GM18505 (cell line): Measurements from ENCODE around the gene MDGA2.
A peak's percentile ranks its signal among the peaks of the same experiment; 100 is the strongest.
"Not testable (repeated sequence)": the region's sequence is repeated elsewhere in the genome, so short reads cannot be mapped to it uniquely, and the experiment has no call there.

Experiments used
- ATAC-seq: cut with Tn5 transposase; IDR thresholded peaks from one replicate; pipeline ENCODE4 v1.9.1; 2021; ENCODE audit not compliant: unreplicated experiment
- POLR2A ChIP-seq: IDR thresholded peaks from 4 replicates; pipeline ENCODE4 v1.6.1; 2011; ENCODE audit warnings: borderline replicate concordance; ENCODE audit not compliant: insufficient read depth, insufficient read length; ENCODE audit errors: extremely low read depth

MDGA2 gene

GRCh38 chr14:47302121-47302520, 373.3 kb downstream of the MDGA2 start:
- no peak for TF ChIP-seq POLR2A
- no peak for ATAC-seq

- ATAC-seq, result no peak
- TF ChIP-seq POLR2A, result no peak
These were observed 374.6 kb downstream of the MDGA2 start for GRCh38 chr14:47300796-47301195.

GRCh38 chr14:47297374-47297773, 378.0 kb downstream of the MDGA2 start:
- no peak for TF ChIP-seq POLR2A
- no peak for ATAC-seq

GRCh38 chr14:47284283-47284682, 391.1 kb downstream of the MDGA2 start:
- TF ChIP-seq POLR2A, result no peak
- ATAC-seq, result no peak

GRCh38 chr14:47281761-47282160, 393.6 kb downstream of the MDGA2 start:
- not testable (repeated sequence) for ATAC-seq

GRCh38 chr14:47278233-47278842, 397.1 kb downstream of the MDGA2 start:
- peak; percentile 91 for ATAC-seq
- TF ChIP-seq POLR2A, result no peak

GRCh38 chr14:47277703-47278102, 397.7 kb downstream of the MDGA2 start:
- no peak for ATAC-seq
- TF ChIP-seq POLR2A, result no peak

- no peak for TF ChIP-seq POLR2A
- no peak for ATAC-seq
These were observed 398.5 kb downstream of the MDGA2 start for GRCh38 chr14:47276931-47277330.

- TF ChIP-seq POLR2A, result no peak
- ATAC-seq, result no peak
These were observed 401.5 kb downstream of the MDGA2 start for GRCh38 chr14:47273939-47274338.

GRCh38 chr14:47270715-47271114, 404.7 kb downstream of the MDGA2 start:
- ATAC-seq, result no peak
- TF ChIP-seq POLR2A, result no peak

- TF ChIP-seq POLR2A, result no peak
- no peak for ATAC-seq
These were observed 405.5 kb downstream of the MDGA2 start for GRCh38 chr14:47269756-47270492.

GRCh38 chr14:47264842-47265241, 410.6 kb downstream of the MDGA2 start:
- no peak for TF ChIP-seq POLR2A
- no peak for ATAC-seq

- no peak for ATAC-seq
- no peak for TF ChIP-seq POLR2A
These were observed 412.6 kb downstream of the MDGA2 start for GRCh38 chr14:47262801-47263200.

- no peak for TF ChIP-seq POLR2A
- no peak for ATAC-seq
These were observed 414.1 kb downstream of the MDGA2 start for GRCh38 chr14:47261350-47261749.
